Thyroid gland (tissue), 4 donors: ENCODE data around the gene SDSL. TPM values are rescaled to one million over a fixed set of nuclear protein-coding genes. Genes with fewer than 3 reads are reported as not detected.

ENCODE experiments used
- DNase-seq, 2 donors: peaks; one replicate each; pipeline ENCODE4 v3.0.0-alpha.2; 2019
- H3K27ac ChIP-seq, 3 donors: fragments of 200-600 bp; sonication (generic); 1 replicate in 2 of 3; 2 replicates in 1 of 3; pipeline ENCODE4 v1.5.1; 2016 to 2019; ENCODE audit warnings: mild to moderate bottlenecking in 1 of 3, moderate library complexity in 1 of 3
- H3K27me3 ChIP-seq: fragments of 200-600 bp; sonication (generic); one replicate; pipeline ENCODE4 v1.5.1; 2019
- H3K36me3 ChIP-seq, 2 donors: fragments of 200-600 bp; sonication (generic); one replicate each; pipeline ENCODE4 v1.5.1; 2016 to 2019
- H3K4me1 ChIP-seq, 2 donors: fragments of 200-600 bp; sonication (generic); one replicate each; pipeline ENCODE4 v1.5.1; 2017 to 2019
- H3K4me3 ChIP-seq, 3 donors: fragments of 200-600 bp; sonication (generic); replicated peaks in 1 of 3; 1 replicate in 2 of 3; 2 replicates in 1 of 3; pipeline ENCODE4 v1.5.1; 2016; ENCODE audit warnings: mild to moderate bottlenecking in 1 of 3
- H3K9me3 ChIP-seq: fragments of 200-600 bp; sonication (generic); one replicate; pipeline ENCODE4 v1.5.1; 2017
- POLR2A ChIP-seq, 2 donors: fragments of 450-650 bp; IDR thresholded peaks; one replicate each; pipeline ENCODE4 v1.6.1; 2017; ENCODE audit warnings: antibody characterized with exemption in 2 of 2, mild to moderate bottlenecking in 2 of 2, moderate library complexity in 1 of 2
- WGBS, 2 donors: methylation state at CpG; one replicate each; pipeline ENCODE4 v1.1.5; 2017; 5-methylcytosine and 5-hydroxymethylcytosine counted together
- intact Hi-C: fragments of 100-400 bp; cut with DNase I; formaldehyde crosslinking; loops from one replicate; pipeline ENCODE4 v1.15.1; 2023
- total RNA-seq, 4 donors: library from RNA; depleted of rRNA; stranded (reverse); fragments of >200 nt; gene quantifications; one replicate each; pipeline ENCODE4 v1.2.3, GENCODE V29; 2016
- TF ChIP-seq, protein P1 (sequence below), 6 experiments: fragments of 200-600 bp in 3 of 6; fragments of 450-650 bp in 3 of 6; sonication (generic) in 3 of 6; IDR thresholded peaks; one replicate each; pipeline ENCODE4 v1.5.1; 2016 to 2019; ENCODE audit warnings: antibody characterized with exemption in 6 of 6, mild to moderate bottlenecking in 2 of 6, inconsistent platforms in 1 of 6, moderate library complexity in 1 of 6

SDSL gene
- total RNA-seq, 4 donors from 2014 or later: 13.6 to 42.2 (median 27.5) TPM

DNA sequence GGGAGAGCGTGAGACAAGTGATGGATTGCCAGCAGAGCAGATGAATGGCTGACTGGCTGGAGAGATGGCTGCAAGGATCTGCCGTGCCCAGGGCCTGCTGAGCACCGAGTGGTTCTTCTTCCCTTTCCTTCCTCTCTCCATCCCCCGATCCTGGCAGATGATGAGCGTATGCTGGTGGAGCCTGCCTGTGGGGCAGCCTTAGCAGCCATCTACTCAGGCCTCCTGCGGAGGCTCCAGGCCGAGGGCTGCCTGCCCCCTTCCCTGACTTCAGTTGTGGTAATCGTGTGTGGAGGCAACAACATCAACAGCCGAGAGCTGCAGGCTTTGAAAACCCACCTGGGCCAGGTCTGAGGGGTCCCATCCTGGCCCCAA lies 15.5 kb downstream of the SDSL start:
- WGBS, 2 donors: 70 to 76% methylated on average over 9 of the region's 9 CpGs
- H3K4me1 ChIP-seq: peaks cover 12 to 16% of the 10 kb centered on the region in 2 donors
- H3K27me3 ChIP-seq: no peaks in the 10 kb centered on the region
- DNase-seq: no peak
- H3K36me3 ChIP-seq: no peaks in the 10 kb centered on the region
- no peak for TF ChIP-seq POLR2A (IDR thresholded peaks at IDR 0.05)
- TF ChIP-seq, protein P1, sequence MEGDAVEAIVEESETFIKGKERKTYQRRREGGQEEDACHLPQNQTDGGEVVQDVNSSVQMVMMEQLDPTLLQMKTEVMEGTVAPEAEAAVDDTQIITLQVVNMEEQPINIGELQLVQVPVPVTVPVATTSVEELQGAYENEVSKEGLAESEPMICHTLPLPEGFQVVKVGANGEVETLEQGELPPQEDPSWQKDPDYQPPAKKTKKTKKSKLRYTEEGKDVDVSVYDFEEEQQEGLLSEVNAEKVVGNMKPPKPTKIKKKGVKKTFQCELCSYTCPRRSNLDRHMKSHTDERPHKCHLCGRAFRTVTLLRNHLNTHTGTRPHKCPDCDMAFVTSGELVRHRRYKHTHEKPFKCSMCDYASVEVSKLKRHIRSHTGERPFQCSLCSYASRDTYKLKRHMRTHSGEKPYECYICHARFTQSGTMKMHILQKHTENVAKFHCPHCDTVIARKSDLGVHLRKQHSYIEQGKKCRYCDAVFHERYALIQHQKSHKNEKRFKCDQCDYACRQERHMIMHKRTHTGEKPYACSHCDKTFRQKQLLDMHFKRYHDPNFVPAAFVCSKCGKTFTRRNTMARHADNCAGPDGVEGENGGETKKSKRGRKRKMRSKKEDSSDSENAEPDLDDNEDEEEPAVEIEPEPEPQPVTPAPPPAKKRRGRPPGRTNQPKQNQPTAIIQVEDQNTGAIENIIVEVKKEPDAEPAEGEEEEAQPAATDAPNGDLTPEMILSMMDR (IDR thresholded peaks at IDR 0.05): no peak
- no peaks in the 10 kb centered on the region for H3K9me3 ChIP-seq
- no peak overlapping the region for H3K27ac ChIP-seq
- intact Hi-C loops: no loop called here
- H3K4me3 ChIP-seq: no peak overlapping the region

DNA sequence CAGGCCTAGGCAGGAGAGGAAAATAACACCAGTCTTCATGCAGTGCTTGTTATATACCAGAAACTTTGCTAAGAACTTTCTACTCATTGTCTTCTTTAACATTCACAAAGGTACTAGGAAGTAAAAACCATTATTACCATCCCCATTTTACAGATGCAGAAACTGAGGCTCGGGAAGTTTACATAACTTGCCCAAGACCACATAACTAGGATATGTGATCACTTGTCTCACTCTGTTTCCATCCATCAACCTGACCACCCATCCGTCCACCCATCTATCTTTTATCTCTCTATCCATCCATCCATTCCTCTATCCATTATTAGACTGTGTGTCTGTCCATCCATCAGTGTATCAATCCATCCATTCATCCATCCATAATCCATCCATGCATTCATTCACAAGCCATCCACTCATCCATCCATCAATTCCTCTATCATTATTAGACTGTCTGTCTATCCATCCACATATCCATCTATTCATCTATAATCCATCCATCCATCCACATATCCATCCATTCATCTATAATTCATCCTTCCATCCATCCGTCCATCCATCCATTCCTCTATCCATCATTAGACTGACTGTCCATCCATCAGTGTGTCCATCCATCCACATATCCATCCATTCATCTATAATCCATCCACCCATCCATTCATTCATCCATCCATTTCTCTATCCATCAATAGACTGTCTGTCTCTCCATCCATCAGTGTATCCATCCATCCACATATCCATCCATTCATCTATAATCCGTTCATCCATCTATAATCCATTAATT lies 16.5 kb downstream of the SDSL start:
- Histone ChIP-seq H3K4me1 (peaks cover 3 to 7% of the 10 kb centered on the region in 2 donors), H3K4me3 (no peak overlapping the region), H3K9me3 (no peaks in the 10 kb centered on the region), H3K27me3 (no peaks in the 10 kb centered on the region), H3K27ac (no peak overlapping the region), H3K36me3 (no peaks in the 10 kb centered on the region)
- intact Hi-C loops: no loop called here
- no peak for TF ChIP-seq POLR2A (IDR thresholded peaks at IDR 0.05)
- TF ChIP-seq, protein P1 (IDR thresholded peaks at IDR 0.05): no peak
- DNase-seq: no peak
- 79 to 84% methylated on average over 4 of the region's 4 CpGs for WGBS, 2 donors

DNA sequence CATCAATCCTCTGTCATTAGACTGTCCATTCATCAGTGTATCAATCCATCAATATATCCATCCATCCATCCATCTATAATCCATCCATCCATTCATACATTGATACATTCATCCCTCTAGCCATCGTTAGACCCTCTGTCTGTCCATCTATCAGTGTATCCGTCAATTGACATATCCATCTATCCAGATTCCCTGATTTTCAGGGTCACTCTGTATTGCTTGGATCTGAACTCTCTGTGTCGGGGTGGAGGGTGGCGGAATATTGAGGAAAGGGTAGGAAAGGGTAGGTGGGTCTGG lies 17.1 kb downstream of the SDSL start:
- intact Hi-C loops: no loop called here
- WGBS, 2 donors: 47 to 50% methylated on average over 4 of the region's 4 CpGs
- Histone ChIP-seq H3K27ac (no peak overlapping the region), H3K36me3 (no peaks in the 10 kb centered on the region), H3K4me1 (peaks cover 0 to 2% of the 10 kb centered on the region in 2 donors), H3K27me3 (no peaks in the 10 kb centered on the region), H3K9me3 (no peaks in the 10 kb centered on the region), H3K4me3 (no peak overlapping the region)
- TF ChIP-seq, protein P1 (IDR thresholded peaks at IDR 0.05): no peak
- TF ChIP-seq POLR2A (IDR thresholded peaks at IDR 0.05): no peak
- DNase-seq: no peak

DNA sequence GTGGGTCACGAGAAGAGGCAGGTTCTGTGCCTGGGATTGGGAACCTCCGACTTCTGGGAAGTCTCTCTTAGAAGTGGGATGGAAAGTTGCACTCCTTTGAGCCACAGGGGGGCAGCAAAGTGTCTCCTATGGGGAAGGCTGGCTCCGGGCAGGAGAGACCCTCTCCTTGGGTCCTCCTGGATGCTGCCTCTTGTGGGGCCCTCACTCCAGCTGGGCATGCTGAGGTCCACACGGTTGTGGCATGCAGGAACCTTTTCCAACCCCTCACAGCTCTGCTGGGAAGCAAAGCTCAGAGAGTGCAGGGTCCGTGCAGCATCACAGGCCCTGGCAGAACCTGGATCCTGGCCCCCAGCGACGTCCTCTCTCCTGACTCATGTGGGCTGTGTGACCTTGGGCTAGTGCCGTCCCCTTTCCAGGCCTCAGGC lies 17.4 kb downstream of the SDSL start:
- TF ChIP-seq, protein P1 (IDR thresholded peaks at IDR 0.05): peak in 5 of 6 experiments; percentile 32 to 65 (median 42)
- TF ChIP-seq POLR2A (IDR thresholded peaks at IDR 0.05): no peak
- DNase-seq: peak; percentile 47 to 59
- no peaks in the 10 kb centered on the region for H3K9me3 ChIP-seq
- no peaks in the 10 kb centered on the region for H3K4me1 ChIP-seq
- H3K27ac ChIP-seq: no peak overlapping the region
- no peaks in the 10 kb centered on the region for H3K27me3 ChIP-seq
- no peaks in the 10 kb centered on the region for H3K36me3 ChIP-seq
- no peak overlapping the region for H3K4me3 ChIP-seq
- intact Hi-C loops: no loop called here
- WGBS, 2 donors: 31 to 39% methylated on average over 7 to 8 of the region's 8 CpGs

DNA sequence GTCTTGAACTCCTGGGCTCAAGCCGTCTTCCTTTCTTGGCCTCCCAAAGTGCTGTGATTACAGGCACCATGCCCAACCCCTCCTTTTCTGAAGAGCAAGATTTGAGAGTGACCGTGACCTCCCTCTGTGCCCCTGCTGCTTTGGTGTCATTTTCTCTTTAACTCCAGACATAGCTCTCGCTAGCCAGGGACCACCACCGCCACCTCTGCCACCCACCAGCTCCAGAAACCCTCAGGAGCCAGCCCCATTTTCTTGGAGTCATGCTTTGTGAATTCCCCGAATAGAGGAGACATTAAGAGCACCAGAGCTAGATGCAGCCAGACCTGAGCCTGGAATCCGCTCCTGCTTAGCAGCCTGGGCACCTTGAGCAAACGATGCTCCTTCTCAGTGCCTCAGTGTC lies 18.2 kb downstream of the SDSL start:
- 69 to 74% methylated on average over 7 of the region's 7 CpGs for WGBS, 2 donors
- H3K4me3 ChIP-seq: no peak overlapping the region
- TF ChIP-seq, protein P1 (IDR thresholded peaks at IDR 0.05): no peak
- TF ChIP-seq POLR2A (IDR thresholded peaks at IDR 0.05): no peak
- DNase-seq: no peak
- H3K27me3 ChIP-seq: no peaks in the 10 kb centered on the region
- H3K27ac ChIP-seq: no peak overlapping the region
- intact Hi-C loops: no loop called here
- no peaks in the 10 kb centered on the region for H3K4me1 ChIP-seq
- no peaks in the 10 kb centered on the region for H3K9me3 ChIP-seq
- H3K36me3 ChIP-seq: no peaks in the 10 kb centered on the region
